ENCODE data around the gene ARSD. TPM values are rescaled to one million over a fixed set of nuclear protein-coding genes. Genes with fewer than 3 reads are reported as not detected.

The ARSD gene
- total RNA-seq, 1 donor from 2014 or later = 35.3 TPM

DNA sequence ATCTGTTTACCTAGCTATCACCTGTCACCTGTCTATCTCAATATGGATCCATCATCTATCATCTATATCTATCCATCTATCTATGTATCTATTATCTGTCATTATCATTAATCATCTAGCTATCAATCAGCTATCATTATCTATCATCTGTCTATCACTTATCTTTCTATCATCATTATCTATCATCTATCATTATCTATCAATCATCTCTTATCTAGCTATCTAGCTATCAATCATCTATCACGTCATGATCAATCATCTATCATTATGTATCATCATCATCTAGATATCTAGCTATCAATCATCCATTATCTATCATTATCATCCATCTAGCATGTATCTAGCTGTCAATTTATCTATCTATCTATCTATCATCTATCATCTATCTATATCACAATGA, 7.9 kb downstream of the ARSD start:
- Mint-ChIP-seq H3K27ac (ENCODE audit: unreplicated experiment) (no peak overlapping the region), H3K4me1 (ENCODE audit: low read depth) (no peaks in the 10 kb centered on the region), H3K27me3 (ENCODE audit: low read depth) (no peaks in the 10 kb centered on the region), H3K36me3 (ENCODE audit: low read depth) (peaks cover 25% of the 10 kb centered on the region), H3K4me3 (ENCODE audit: unreplicated experiment) (no peak overlapping the region), H3K9me3 (ENCODE audit: low read depth) (peaks cover 4% of the 10 kb centered on the region)
- TF ChIP-seq CTCF (IDR thresholded peaks at IDR 0.05) = no peak
- no peak for DNase-seq (ENCODE audit: low spot score)

- Mint-ChIP-seq H3K4me3 (ENCODE audit: unreplicated experiment) (no peak overlapping the region), H3K36me3 (ENCODE audit: low read depth) (peaks cover 31% of the 10 kb centered on the region), H3K27me3 (ENCODE audit: low read depth) (no peaks in the 10 kb centered on the region), H3K9me3 (ENCODE audit: low read depth) (peaks cover 4% of the 10 kb centered on the region), H3K4me1 (ENCODE audit: low read depth) (no peaks in the 10 kb centered on the region), H3K27ac (ENCODE audit: unreplicated experiment) (no peak overlapping the region)
- DNase-seq (ENCODE audit: low spot score) = peak; percentile 75
- no peak for TF ChIP-seq CTCF (IDR thresholded peaks at IDR 0.05)
These were observed 11.4 kb downstream of the ARSD start for GRCh38 chrX:2917767-2918166.

GRCh38 chrX:2913118-2913517, 16.0 kb downstream of the ARSD start:
- no peaks in the 10 kb centered on the region for H3K27me3 Mint-ChIP-seq (ENCODE audit: low read depth)
- H3K4me1 Mint-ChIP-seq (ENCODE audit: low read depth) = no peaks in the 10 kb centered on the region
- TF ChIP-seq CTCF (IDR thresholded peaks at IDR 0.05) = peak; percentile 69
- H3K27ac Mint-ChIP-seq (ENCODE audit: unreplicated experiment) = no peak overlapping the region
- no peak overlapping the region for H3K4me3 Mint-ChIP-seq (ENCODE audit: unreplicated experiment)
- peaks cover 28% of the 10 kb centered on the region for H3K36me3 Mint-ChIP-seq (ENCODE audit: low read depth)
- no peak for DNase-seq (ENCODE audit: low spot score)
- H3K9me3 Mint-ChIP-seq (ENCODE audit: low read depth) = peaks cover 4% of the 10 kb centered on the region

- H3K4me3 Mint-ChIP-seq (ENCODE audit: unreplicated experiment) = no peak overlapping the region
- peaks cover 25% of the 10 kb centered on the region for H3K36me3 Mint-ChIP-seq (ENCODE audit: low read depth)
- H3K4me1 Mint-ChIP-seq (ENCODE audit: low read depth) = no peaks in the 10 kb centered on the region
- H3K27me3 Mint-ChIP-seq (ENCODE audit: low read depth) = no peaks in the 10 kb centered on the region
- TF ChIP-seq CTCF (IDR thresholded peaks at IDR 0.05) = no peak
- no peak overlapping the region for H3K27ac Mint-ChIP-seq (ENCODE audit: unreplicated experiment)
- no peak for DNase-seq (ENCODE audit: low spot score)
- H3K9me3 Mint-ChIP-seq (ENCODE audit: low read depth) = no peaks in the 10 kb centered on the region
These were observed 19.0 kb downstream of the ARSD start for GRCh38 chrX:2910109-2910508.

DNA sequence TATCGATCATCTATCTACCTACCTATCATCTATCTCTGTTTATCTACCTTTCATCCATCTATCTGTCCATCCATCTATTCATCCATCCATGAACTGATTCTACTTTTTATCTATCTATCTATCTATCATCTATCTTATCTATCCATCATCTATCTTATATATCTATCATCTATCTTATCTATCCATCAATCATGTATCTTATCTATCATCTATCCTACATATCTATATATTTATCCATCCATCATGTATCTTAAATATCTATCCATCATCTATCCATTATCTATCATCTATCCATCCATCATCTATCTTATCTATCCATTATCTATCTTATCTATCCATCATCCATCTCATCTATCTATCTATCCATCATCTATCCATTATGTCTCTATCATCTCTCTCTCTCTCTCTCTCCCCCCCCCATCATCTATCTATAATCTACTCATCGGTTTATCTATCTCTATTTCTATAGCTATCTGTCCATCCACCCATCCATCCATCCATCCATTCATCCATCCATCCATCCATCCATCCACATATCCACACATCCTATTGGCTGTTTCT, 20.9 kb downstream of the ARSD start:
- H3K27me3 Mint-ChIP-seq (ENCODE audit: low read depth) = no peaks in the 10 kb centered on the region
- peaks cover 27% of the 10 kb centered on the region for H3K36me3 Mint-ChIP-seq (ENCODE audit: low read depth)
- DNase-seq (ENCODE audit: low spot score) = no peak
- H3K9me3 Mint-ChIP-seq (ENCODE audit: low read depth) = peaks cover 6% of the 10 kb centered on the region
- no peak for TF ChIP-seq CTCF (IDR thresholded peaks at IDR 0.05)
- no peaks in the 10 kb centered on the region for H3K4me1 Mint-ChIP-seq (ENCODE audit: low read depth)
- no peak overlapping the region for H3K27ac Mint-ChIP-seq (ENCODE audit: unreplicated experiment)
- H3K4me3 Mint-ChIP-seq (ENCODE audit: unreplicated experiment) = no peak overlapping the region

Measured in chondrocyte (in vitro differentiated cells).